Measurements from ENCODE around the gene GLDC.

The GLDC gene

GRCh38 chr9:6620796-6621195, 24.7 kb downstream of the GLDC start:
- TF ChIP-seq POLR2AphosphoS5 (IDR thresholded peaks at IDR 0.05; ENCODE audit: low read depth, low read length) (no peak), FOXP2 (optimal IDR thresholded peaks at IDR 0.05; ENCODE audit: borderline replicate concordance, extremely low read depth, extremely low read length, insufficient read depth) (no peak), REST (IDR thresholded peaks at IDR 0.05; ENCODE audit: insufficient read depth in 1 of 2, low read depth in 2 of 2, low read length in 2 of 2) (no peak), SIN3A (IDR thresholded peaks at IDR 0.05; ENCODE audit: borderline replicate concordance, insufficient read depth, low read length) (no peak), TAF1 (IDR thresholded peaks at IDR 0.05; ENCODE audit: borderline replicate concordance, insufficient read depth, low read length) (no peak)

GRCh38 chr9:6620353-6620752, 25.2 kb downstream of the GLDC start:
- no peak for TF ChIP-seq REST (IDR thresholded peaks at IDR 0.05; ENCODE audit: insufficient read depth in 1 of 2, low read depth in 2 of 2, low read length in 2 of 2)
- TF ChIP-seq SIN3A (IDR thresholded peaks at IDR 0.05; ENCODE audit: borderline replicate concordance, insufficient read depth, low read length): no peak
- TF ChIP-seq POLR2AphosphoS5 (IDR thresholded peaks at IDR 0.05; ENCODE audit: low read depth, low read length): no peak
- no peak for TF ChIP-seq FOXP2 (optimal IDR thresholded peaks at IDR 0.05; ENCODE audit: borderline replicate concordance, extremely low read depth, extremely low read length, insufficient read depth)
- no peak for TF ChIP-seq TAF1 (IDR thresholded peaks at IDR 0.05; ENCODE audit: borderline replicate concordance, insufficient read depth, low read length)

- TF ChIP-seq POLR2AphosphoS5 (IDR thresholded peaks at IDR 0.05; ENCODE audit: low read depth, low read length) (no peak), FOXP2 (optimal IDR thresholded peaks at IDR 0.05; ENCODE audit: borderline replicate concordance, extremely low read depth, extremely low read length, insufficient read depth) (no peak), SIN3A (IDR thresholded peaks at IDR 0.05; ENCODE audit: borderline replicate concordance, insufficient read depth, low read length) (no peak), REST (IDR thresholded peaks at IDR 0.05; ENCODE audit: insufficient read depth in 1 of 2, low read depth in 2 of 2, low read length in 2 of 2) (no peak)
These were observed 25.6 kb downstream of the GLDC start for GRCh38 chr9:6619909-6620308.

GRCh38 chr9:6616951-6617602, 28.5 kb downstream of the GLDC start:
- TF ChIP-seq REST (IDR thresholded peaks at IDR 0.05; ENCODE audit: insufficient read depth in 1 of 2, low read depth in 2 of 2, low read length in 2 of 2) (no peak), POLR2AphosphoS5 (IDR thresholded peaks at IDR 0.05; ENCODE audit: low read depth, low read length) (no peak), TAF1 (IDR thresholded peaks at IDR 0.05; ENCODE audit: borderline replicate concordance, insufficient read depth, low read length) (no peak), SIN3A (IDR thresholded peaks at IDR 0.05; ENCODE audit: borderline replicate concordance, insufficient read depth, low read length) (no peak), FOXP2 (optimal IDR thresholded peaks at IDR 0.05; ENCODE audit: borderline replicate concordance, extremely low read depth, extremely low read length, insufficient read depth) (no peak)
